Activated T-helper 2 cell treated with anti-CD3 and anti-CD28 coated beads, Interferon-gamma antibody, Interleukin-2, Interleukin-4, amounts not matched to agents 10 μg/mL and 5 μg/mL and 100 μg/mL, durations not matched to agents 14 hours and 24 hours and 36 hours (primary cell): ENCODE data around the gene FUT1. TPM values are rescaled to one million over a fixed set of nuclear protein-coding genes. Genes with fewer than 3 reads are reported as not detected.
A peak's percentile ranks its signal among the peaks of the same experiment; 100 is the strongest.

ENCODE experiments used
- DNase-seq: peaks from one replicate; pipeline ENCODE4 v3.0.0; 2021; ENCODE audit warnings: low spot score
- H3K27ac Mint-ChIP-seq: one replicate; pipeline ENCODE4 v1.8.0; 2021; ENCODE audit warnings: mixed read lengths
- H3K27me3 Mint-ChIP-seq: one replicate; pipeline ENCODE4 v1.8.0; 2021; ENCODE audit warnings: low read depth, mixed read lengths
- H3K36me3 Mint-ChIP-seq: one replicate; pipeline ENCODE4 v1.8.0; 2021; ENCODE audit warnings: low read depth, mixed read lengths
- H3K4me1 Mint-ChIP-seq: one replicate; pipeline ENCODE4 v1.8.0; 2021; ENCODE audit warnings: low read depth, mixed read lengths
- H3K4me3 Mint-ChIP-seq: one replicate; pipeline ENCODE4 v1.8.0; 2021; ENCODE audit warnings: low read depth, mild to moderate bottlenecking, moderate library complexity, mixed read lengths
- H3K9me3 Mint-ChIP-seq: one replicate; pipeline ENCODE4 v1.8.0; 2021; ENCODE audit warnings: mixed read lengths
- intact Hi-C: fragments of 100-400 bp; cut with micrococcal nuclease; formaldehyde crosslinking; loops from one replicate; pipeline ENCODE4 v1.15.1; 2023
- total RNA-seq: library from RNA; stranded (reverse); gene quantifications from 2 replicates; pipeline ENCODE4 v1.2.3, GENCODE V29; 2022

Gene FUT1
- total RNA-seq, 1 donor from 2014 or later: 0.27 TPM

- Mint-ChIP-seq H3K9me3 (no peaks in the 10 kb centered on the region), H3K27me3 (peaks cover 3% of the 10 kb centered on the region), H3K27ac (peak overlapping the region; percentile 28), H3K4me3 (peak overlapping the region; percentile 47), H3K36me3 (no peaks in the 10 kb centered on the region), H3K4me1 (peaks cover 15% of the 10 kb centered on the region)
- intact Hi-C loops: loop anchor here (5.0 kb wide), 1 partner anchor 83 kb away; no protein-coding TSS in a partner anchor
- peak; percentile 44 for DNase-seq
Observed at GRCh38 chr19:48745208-48745995, 7.0 kb downstream of the FUT1 start.

- peaks cover 16% of the 10 kb centered on the region for H3K4me1 Mint-ChIP-seq
- peaks cover 3% of the 10 kb centered on the region for H3K27me3 Mint-ChIP-seq
- intact Hi-C loops: no loop called here
- H3K27ac Mint-ChIP-seq: no peak overlapping the region
- no peaks in the 10 kb centered on the region for H3K9me3 Mint-ChIP-seq
- H3K36me3 Mint-ChIP-seq: no peaks in the 10 kb centered on the region
- no peak for DNase-seq
- H3K4me3 Mint-ChIP-seq: no peak overlapping the region
Observed at GRCh38 chr19:48742096-48742495, 10.3 kb downstream of the FUT1 start.

GRCh38 chr19:48741129-48741999, 11.1 kb downstream of the FUT1 start:
- Mint-ChIP-seq H3K27ac (no peak overlapping the region), H3K36me3 (no peaks in the 10 kb centered on the region), H3K4me3 (peak overlapping the region; percentile 39), H3K4me1 (peaks cover 14% of the 10 kb centered on the region), H3K27me3 (peaks cover 3% of the 10 kb centered on the region), H3K9me3 (no peaks in the 10 kb centered on the region)
- intact Hi-C loops: no loop called here
- peak; percentile 30 for DNase-seq

GRCh38 chr19:48740164-48740972, 12.1 kb downstream of the FUT1 start, which contains the start of gene RASIP1:
RASIP1 (minus strand) TSS chr19:48740610; CDS start chr19:48740282, 328 bp downstream.
- intact Hi-C loops: no loop called here
- Mint-ChIP-seq H3K36me3 (no peaks in the 10 kb centered on the region), H3K4me1 (peaks cover 8% of the 10 kb centered on the region), H3K27ac (no peak within 1 kb of the TSS), H3K27me3 (peaks cover 3% of the 10 kb centered on the region), H3K4me3 (peak within 1 kb of the TSS; percentile 39), H3K9me3 (no peaks in the 10 kb centered on the region)
- no peak for DNase-seq

GRCh38 chr19:48739404-48740163, 12.9 kb downstream of the FUT1 start:
- intact Hi-C loops: no loop called here
- Mint-ChIP-seq H3K9me3 (no peaks in the 10 kb centered on the region), H3K27ac (no peak overlapping the region), H3K4me1 (peaks cover 8% of the 10 kb centered on the region), H3K4me3 (no peak overlapping the region), H3K36me3 (no peaks in the 10 kb centered on the region), H3K27me3 (peaks cover 3% of the 10 kb centered on the region)
- no peak for DNase-seq

- H3K36me3 Mint-ChIP-seq: no peaks in the 10 kb centered on the region
- peak; percentile 86 for DNase-seq
- H3K4me3 Mint-ChIP-seq: peak overlapping the region; percentile 35
- H3K9me3 Mint-ChIP-seq: no peaks in the 10 kb centered on the region
- intact Hi-C loops: loop anchor here (1.0 kb wide), 1 partner anchor 24 kb away; no protein-coding TSS in a partner anchor
- H3K27me3 Mint-ChIP-seq: peaks cover 3% of the 10 kb centered on the region
- H3K4me1 Mint-ChIP-seq: peaks cover 8% of the 10 kb centered on the region
- H3K27ac Mint-ChIP-seq: peak overlapping the region; percentile 50
Observed at GRCh38 chr19:48738557-48739403, 13.7 kb downstream of the FUT1 start.

GRCh38 chr19:48737360-48737998, 15.0 kb downstream of the FUT1 start:
- no peak for DNase-seq
- Mint-ChIP-seq H3K4me1 (peaks cover 8% of the 10 kb centered on the region), H3K27ac (no peak overlapping the region), H3K9me3 (no peaks in the 10 kb centered on the region), H3K4me3 (no peak overlapping the region), H3K27me3 (peaks cover 3% of the 10 kb centered on the region), H3K36me3 (no peaks in the 10 kb centered on the region)
- intact Hi-C loops: no loop called here

GRCh38 chr19:48735031-48735615, 17.3 kb downstream of the FUT1 start:
- H3K36me3 Mint-ChIP-seq: no peaks in the 10 kb centered on the region
- H3K27ac Mint-ChIP-seq: no peak overlapping the region
- DNase-seq: no peak
- no peaks in the 10 kb centered on the region for H3K9me3 Mint-ChIP-seq
- peaks cover 3% of the 10 kb centered on the region for H3K4me1 Mint-ChIP-seq
- intact Hi-C loops: no loop called here
- no peak overlapping the region for H3K4me3 Mint-ChIP-seq
- no peaks in the 10 kb centered on the region for H3K27me3 Mint-ChIP-seq

- Mint-ChIP-seq H3K4me3 (no peak overlapping the region), H3K9me3 (no peaks in the 10 kb centered on the region), H3K27ac (no peak overlapping the region), H3K4me1 (peaks cover 3% of the 10 kb centered on the region), H3K27me3 (no peaks in the 10 kb centered on the region), H3K36me3 (no peaks in the 10 kb centered on the region)
- intact Hi-C loops: no loop called here
- no peak for DNase-seq
Observed at GRCh38 chr19:48734625-48735024, 17.8 kb downstream of the FUT1 start.

GRCh38 chr19:48731452-48731851, 21.0 kb downstream of the FUT1 start:
- peaks cover 13% of the 10 kb centered on the region for H3K9me3 Mint-ChIP-seq
- H3K4me3 Mint-ChIP-seq: no peak overlapping the region
- no peak overlapping the region for H3K27ac Mint-ChIP-seq
- peaks cover 12% of the 10 kb centered on the region for H3K36me3 Mint-ChIP-seq
- no peaks in the 10 kb centered on the region for H3K27me3 Mint-ChIP-seq
- DNase-seq: no peak
- intact Hi-C loops: no loop called here
- peaks cover 3% of the 10 kb centered on the region for H3K4me1 Mint-ChIP-seq
